Activated B cell treated with CpG ODN at 0.5 μM for 24 hours (primary cell): ENCODE results near the gene TOMM20. TPM values are rescaled to one million over a fixed set of nuclear protein-coding genes. Genes with fewer than 3 reads are reported as not detected.
"Not testable (repeated sequence)": the region's sequence is repeated elsewhere in the genome, so short reads cannot be mapped to it uniquely, and the experiment has no call there.

Experiments
- ATAC-seq: fragments of 200-7000 bp; cut with Tn5 transposase; one replicate; pipeline ENCODE4 v1.10.0; 2021; ENCODE audit warnings: low read depth, mild to moderate bottlenecking, moderate library complexity
- CTCF ChIA-PET: fragments of 350-600 bp; sonication (Branson Sonifier 250); formaldehyde crosslinking; loops from one replicate; lab custom pipeline; 2021; ENCODE audit warnings: antibody characterized with exemption; lab: Charles Lee
- POLR2A ChIA-PET: fragments of 350-600 bp; sonication (Branson Sonifier 250); formaldehyde crosslinking; loops from one replicate; lab custom pipeline; 2021; ENCODE audit warnings: antibody characterized with exemption; lab: Charles Lee
- DNase-seq: peaks from one replicate; pipeline ENCODE4 v3.0.0; 2022
- H3K27ac Mint-ChIP-seq: one replicate; pipeline ENCODE4 v1.8.0; 2020; ENCODE audit warnings: mixed read lengths
- H3K27me3 Mint-ChIP-seq: one replicate; pipeline ENCODE4 v1.8.0; 2021; ENCODE audit warnings: mixed read lengths
- H3K36me3 Mint-ChIP-seq: one replicate; pipeline ENCODE4 v1.8.0; 2021; ENCODE audit warnings: low read depth, mixed read lengths
- H3K4me1 Mint-ChIP-seq: one replicate; pipeline ENCODE4 v1.8.0; 2021; ENCODE audit warnings: mixed read lengths
- H3K4me3 Mint-ChIP-seq: one replicate; pipeline ENCODE4 v1.8.0; 2020; ENCODE audit warnings: mild to moderate bottlenecking, mixed read lengths
- H3K9me3 Mint-ChIP-seq: one replicate; pipeline ENCODE4 v1.8.0; 2020; ENCODE audit warnings: mixed read lengths
- intact Hi-C: fragments of 100-400 bp; cut with micrococcal nuclease; formaldehyde crosslinking; loops from one replicate; pipeline ENCODE4 v1.15.1; 2024
- total RNA-seq: library from RNA; stranded (reverse); gene quantifications from 2 replicates; pipeline ENCODE4 v1.2.3, GENCODE V29; 2022
- TF ChIP-seq, protein P1 (sequence below): fragments of 200-600 bp; IDR thresholded peaks from one replicate; pipeline ENCODE4 v1.8.0; 2022; ENCODE audit warnings: antibody characterized with exemption, mild to moderate bottlenecking

TOMM20 gene
- total RNA-seq, 1 donor from 2014 or later = 80.6 TPM

DNA sequence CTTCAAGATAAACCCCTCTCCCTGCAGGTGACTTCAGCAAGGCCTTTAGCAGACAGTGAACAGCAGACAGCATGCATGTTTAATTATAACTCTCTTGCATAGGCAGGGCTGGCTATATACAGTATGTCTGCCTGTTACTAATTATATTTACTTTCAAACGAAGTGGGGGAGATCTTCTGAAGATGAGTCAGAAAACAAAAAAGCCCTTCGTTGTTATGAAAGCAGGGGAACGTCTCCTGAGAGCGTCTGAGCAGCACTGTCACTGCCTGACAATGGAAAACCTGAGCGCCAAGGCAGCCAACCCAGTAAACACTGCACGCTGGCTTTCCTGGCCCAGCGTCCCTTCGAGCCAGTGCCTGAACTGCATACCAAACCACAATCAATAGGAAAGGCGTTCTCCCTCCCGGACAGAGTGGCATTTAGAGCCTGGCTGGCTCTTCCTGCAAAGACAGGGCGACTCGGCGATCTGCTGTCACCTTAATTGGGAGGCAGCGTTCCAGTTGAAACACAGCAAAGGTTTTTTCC is 54.1 kb downstream of the TOMM20 start:
- no peaks in the 10 kb centered on the region for H3K36me3 Mint-ChIP-seq
- peaks cover 37% of the 10 kb centered on the region for H3K4me1 Mint-ChIP-seq
- peak; percentile 48 for DNase-seq
- H3K9me3 Mint-ChIP-seq = no peaks in the 10 kb centered on the region
- H3K27ac Mint-ChIP-seq = peak overlapping the region; percentile 95
- ChIA-PET POLR2A (interaction anchor here (0.6 to 6.0 kb wide), 19 partner anchors 9 to 552 kb away, joined by 3 to 54 read pairs (median 5); no protein-coding TSS in a partner anchor), CTCF (interaction anchor here (0.7 to 1.1 kb wide), 2 partner anchors 9 to 26 kb away, joined by 3 read pairs; no protein-coding TSS in a partner anchor)
- ATAC-seq = peak; percentile 71
- intact Hi-C loops = loop anchor here (1.0 to 2.0 kb wide), 7 partner anchors 26 to 462 kb away; no protein-coding TSS in a partner anchor
- TF ChIP-seq, protein P1, sequence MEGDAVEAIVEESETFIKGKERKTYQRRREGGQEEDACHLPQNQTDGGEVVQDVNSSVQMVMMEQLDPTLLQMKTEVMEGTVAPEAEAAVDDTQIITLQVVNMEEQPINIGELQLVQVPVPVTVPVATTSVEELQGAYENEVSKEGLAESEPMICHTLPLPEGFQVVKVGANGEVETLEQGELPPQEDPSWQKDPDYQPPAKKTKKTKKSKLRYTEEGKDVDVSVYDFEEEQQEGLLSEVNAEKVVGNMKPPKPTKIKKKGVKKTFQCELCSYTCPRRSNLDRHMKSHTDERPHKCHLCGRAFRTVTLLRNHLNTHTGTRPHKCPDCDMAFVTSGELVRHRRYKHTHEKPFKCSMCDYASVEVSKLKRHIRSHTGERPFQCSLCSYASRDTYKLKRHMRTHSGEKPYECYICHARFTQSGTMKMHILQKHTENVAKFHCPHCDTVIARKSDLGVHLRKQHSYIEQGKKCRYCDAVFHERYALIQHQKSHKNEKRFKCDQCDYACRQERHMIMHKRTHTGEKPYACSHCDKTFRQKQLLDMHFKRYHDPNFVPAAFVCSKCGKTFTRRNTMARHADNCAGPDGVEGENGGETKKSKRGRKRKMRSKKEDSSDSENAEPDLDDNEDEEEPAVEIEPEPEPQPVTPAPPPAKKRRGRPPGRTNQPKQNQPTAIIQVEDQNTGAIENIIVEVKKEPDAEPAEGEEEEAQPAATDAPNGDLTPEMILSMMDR = no peak
- H3K27me3 Mint-ChIP-seq = no peaks in the 10 kb centered on the region
- peak overlapping the region; percentile 75 for H3K4me3 Mint-ChIP-seq

DNA sequence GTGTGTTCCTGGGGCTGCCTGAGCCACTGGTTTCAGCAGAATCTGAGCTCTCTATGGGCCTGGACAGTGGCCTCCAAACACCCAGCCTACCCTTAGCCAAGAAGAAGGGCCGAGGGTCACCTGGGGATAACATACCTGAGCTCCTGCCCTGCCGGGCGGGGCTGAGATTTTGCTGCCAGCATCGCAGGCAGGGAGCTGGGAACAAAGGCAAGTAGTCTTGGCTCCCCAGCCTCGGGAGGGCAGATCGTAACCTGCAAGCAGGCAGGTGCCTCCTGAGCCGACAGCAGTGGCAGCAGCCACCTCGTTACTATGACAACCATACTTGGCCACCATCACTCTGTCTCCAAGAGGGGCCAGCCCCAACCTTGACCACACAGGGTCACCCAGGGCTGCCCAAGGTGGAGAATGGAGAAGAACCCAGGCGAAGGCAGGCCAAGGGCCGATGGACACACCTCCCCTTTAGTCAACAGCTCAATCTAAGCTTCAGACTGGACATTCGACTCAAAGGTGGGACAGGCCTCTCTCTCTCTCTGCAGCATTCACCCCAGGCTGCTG is 54.6 kb downstream of the TOMM20 start:
- intact Hi-C loops = loop anchor here (2.0 kb wide), 3 partner anchors 147 to 461 kb away; no protein-coding TSS in a partner anchor
- ChIA-PET POLR2A (interaction anchor here (0.6 to 1.8 kb wide), 6 partner anchors 23 to 349 kb away, joined by 3 to 10 read pairs (median 6); no protein-coding TSS in a partner anchor), CTCF (interaction anchor here (0.7 to 1.1 kb wide), 2 partner anchors 8 to 25 kb away, joined by 3 read pairs; no protein-coding TSS in a partner anchor)
- Mint-ChIP-seq H3K36me3 (no peaks in the 10 kb centered on the region), H3K27ac (peak overlapping the region; percentile 95), H3K4me1 (peaks cover 37% of the 10 kb centered on the region), H3K4me3 (peak overlapping the region; percentile 75), H3K9me3 (no peaks in the 10 kb centered on the region), H3K27me3 (no peaks in the 10 kb centered on the region)
- DNase-seq (no peak), ATAC-seq (no peak)
- TF ChIP-seq, protein P1 = no peak

DNA sequence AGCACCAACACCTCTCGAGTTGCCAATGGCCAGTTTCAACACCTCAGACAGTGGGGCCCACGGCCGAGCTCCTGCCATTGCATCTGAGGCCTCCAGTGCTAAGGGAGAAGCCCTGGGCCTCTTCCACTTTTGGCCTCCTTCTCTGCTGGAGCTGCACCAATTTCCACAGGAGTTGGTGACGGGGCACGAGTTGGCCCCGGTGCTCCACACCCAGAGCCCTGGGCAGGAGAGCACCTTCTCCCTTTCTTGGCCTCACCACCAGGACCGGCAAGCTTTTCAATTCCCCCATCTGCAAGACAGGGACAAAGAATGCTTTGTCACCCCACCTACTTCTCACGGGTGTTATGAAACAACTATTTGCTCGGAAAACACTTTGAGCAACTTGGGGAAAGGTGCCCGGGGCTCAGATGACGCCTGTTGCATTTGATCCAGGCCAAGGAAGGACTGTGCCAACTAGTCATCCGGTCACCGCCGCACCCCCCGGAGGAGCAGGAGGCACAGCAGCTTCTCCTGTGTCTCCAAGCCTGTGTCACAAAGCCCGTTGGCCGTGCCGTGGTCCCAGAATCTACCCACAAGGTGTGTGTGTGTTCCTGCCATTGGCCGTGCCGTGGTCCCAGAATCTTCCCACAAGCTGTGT is 55.2 kb downstream of the TOMM20 start:
- intact Hi-C loops = no loop called here
- POLR2A ChIA-PET = interaction anchor here (0.6 to 1.7 kb wide), 4 partner anchors 22 to 349 kb away, joined by 3 to 10 read pairs (median 8); no protein-coding TSS in a partner anchor
- Mint-ChIP-seq H3K27ac (no peak overlapping the region), H3K27me3 (no peaks in the 10 kb centered on the region), H3K36me3 (no peaks in the 10 kb centered on the region), H3K4me3 (no peak overlapping the region), H3K4me1 (peaks cover 37% of the 10 kb centered on the region), H3K9me3 (no peaks in the 10 kb centered on the region)
- ATAC-seq (no peak), DNase-seq (no peak)
- CTCF ChIA-PET = interaction anchor here (0.7 kb wide), 1 partner anchor 25 kb away, joined by 3 read pairs; no protein-coding TSS in a partner anchor
- TF ChIP-seq, protein P1 = no peak

DNA sequence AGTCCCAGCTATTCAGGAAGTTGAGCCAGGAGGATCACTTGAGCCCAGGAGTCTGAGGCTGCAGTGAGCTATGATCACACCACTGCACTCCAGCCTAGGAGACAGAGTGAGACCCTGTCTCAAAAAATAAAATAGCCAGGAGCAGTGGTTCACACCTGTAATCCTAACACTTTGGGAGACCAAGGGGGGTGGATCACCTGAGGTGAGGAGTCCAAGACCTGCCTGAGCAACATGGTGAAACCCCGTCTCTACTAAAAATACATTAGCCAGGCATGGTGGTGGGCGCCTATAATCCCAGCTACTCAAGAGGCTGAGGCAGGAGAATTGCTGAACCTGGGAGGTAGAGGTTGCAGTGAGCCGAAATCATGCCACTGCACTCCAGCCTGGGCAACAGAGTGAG is 56.1 kb downstream of the TOMM20 start:
- peaks cover 37% of the 10 kb centered on the region for H3K4me1 Mint-ChIP-seq
- H3K27ac Mint-ChIP-seq, intact Hi-C loops, H3K27me3 Mint-ChIP-seq, DNase-seq, H3K9me3 Mint-ChIP-seq, H3K4me3 Mint-ChIP-seq, ATAC-seq, H3K36me3 Mint-ChIP-seq, CTCF ChIA-PET: not testable (repeated sequence)
- POLR2A ChIA-PET = interaction anchor here (0.8 to 1.7 kb wide), 2 partner anchors 25 kb away, joined by 3 to 8 read pairs; no protein-coding TSS in a partner anchor

DNA sequence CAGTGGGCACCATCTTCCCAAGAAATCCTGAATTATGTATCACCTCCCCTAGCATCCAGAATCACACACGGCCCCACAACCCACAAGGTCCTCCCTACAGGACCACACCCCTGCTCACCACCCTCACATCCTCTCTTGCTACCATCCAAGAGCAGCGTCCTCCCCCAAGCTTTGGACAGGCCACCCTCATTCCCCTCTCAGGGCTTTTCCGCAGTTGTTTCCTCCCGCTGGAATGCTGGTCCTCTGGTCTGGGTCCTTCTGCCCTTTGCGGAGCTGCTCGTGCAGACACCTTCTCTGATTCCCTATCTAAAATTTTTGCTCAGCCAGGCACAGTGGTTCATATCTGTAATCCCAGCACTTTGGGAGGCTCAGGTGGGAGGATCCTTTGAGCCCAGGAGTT is 56.5 kb downstream of the TOMM20 start:
- Mint-ChIP-seq H3K36me3 (no peaks in the 10 kb centered on the region), H3K4me3 (no peak overlapping the region), H3K9me3 (no peaks in the 10 kb centered on the region), H3K27me3 (no peaks in the 10 kb centered on the region), H3K27ac (peak overlapping the region; percentile 18), H3K4me1 (peaks cover 33% of the 10 kb centered on the region)
- ChIA-PET CTCF (no interaction called here), POLR2A (interaction anchor here (0.8 kb wide), 1 partner anchor 24 kb away, joined by 3 read pairs; no protein-coding TSS in a partner anchor)
- ATAC-seq (no peak), DNase-seq (no peak)
- TF ChIP-seq, protein P1 = no peak
- intact Hi-C loops = no loop called here
